ENCODE measurements around the gene SLC25A23. TPM values are rescaled to one million over a fixed set of nuclear protein-coding genes. Genes with fewer than 3 reads are reported as not detected.

SLC25A23 gene
- total and polyA plus RNA-seq, 4 donors = 9.3 to 34.6 (median 22.7) TPM

- Histone ChIP-seq H3K9ac (ENCODE audit: low read depth in 1 of 2, low read length in 2 of 2) (no peak overlapping the region), H3K27ac (ENCODE audit: low read depth in 1 of 2, low read length in 2 of 2) (no peak overlapping the region), H3K4me1 (ENCODE audit: control insufficient read depth in 4 of 4, insufficient read depth in 4 of 4, low read length in 3 of 4) (peaks cover 0 to 11% (median 6%) of the 10 kb centered on the region in 4 donors), H3K27me3 (ENCODE audit: control insufficient read depth in 4 of 4, insufficient read depth in 4 of 4, low read length in 3 of 4) (no peaks in the 10 kb centered on the region), H3K4me3 (ENCODE audit: low read depth in 1 of 3, low read length in 3 of 3) (no peak overlapping the region), H3K9me3 (ENCODE audit: control insufficient read depth in 4 of 4, low read length in 3 of 4) (no peaks in the 10 kb centered on the region), H3K36me3 (ENCODE audit: control insufficient read depth in 4 of 4, insufficient read depth in 3 of 4, low read depth in 1 of 4, low read length in 3 of 4) (peaks cover 3 to 9% (median 5%) of the 10 kb centered on the region in 4 donors)
- no peak for DNase-seq (ENCODE audit: low spot score)
- TF ChIP-seq ZBTB33 (IDR thresholded peaks at IDR 0.05) = no peak
- TF ChIP-seq NR2F2 (IDR thresholded peaks at IDR 0.05) = no peak
- TF ChIP-seq EGR1 (IDR thresholded peaks at IDR 0.05; ENCODE audit: low read depth in 2 of 2) = no peak
- TF ChIP-seq YY1 (IDR thresholded peaks at IDR 0.05) = no peak
- WGBS = 96% methylated on average over 8 of the region's 8 CpGs
Observed at GRCh38 chr19:6465663-6466062, 6.1 kb upstream of the SLC25A23 start.

- peak overlapping the region; percentile 12 to 83 (median 68) for H3K4me3 ChIP-seq (ENCODE audit: low read depth in 1 of 3, low read length in 3 of 3)
- H3K27me3 ChIP-seq (ENCODE audit: control insufficient read depth in 4 of 4, insufficient read depth in 4 of 4, low read length in 3 of 4) = no peaks in the 10 kb centered on the region
- peak overlapping the region in 1 of 2 donors; percentile 88 for H3K27ac ChIP-seq (ENCODE audit: low read depth in 1 of 2, low read length in 2 of 2)
- 45% methylated on average over 9 of the region's 9 CpGs for WGBS
- no peaks in the 10 kb centered on the region for H3K9me3 ChIP-seq (ENCODE audit: control insufficient read depth in 4 of 4, low read length in 3 of 4)
- peaks cover 0 to 15% (median 10%) of the 10 kb centered on the region in 4 donors for H3K4me1 ChIP-seq (ENCODE audit: control insufficient read depth in 4 of 4, insufficient read depth in 4 of 4, low read length in 3 of 4)
- no peak for DNase-seq (ENCODE audit: low spot score)
- H3K9ac ChIP-seq (ENCODE audit: low read depth in 1 of 2, low read length in 2 of 2) = peak overlapping the region in 1 of 2 donors; percentile 17
- TF ChIP-seq CTCF (IDR thresholded peaks at IDR 0.05; ENCODE audit: low read depth, low read length, missing input control) (no peak), FOXA2 (IDR thresholded peaks at IDR 0.05) (no peak), ZBTB33 (IDR thresholded peaks at IDR 0.05) (no peak), YY1 (IDR thresholded peaks at IDR 0.05) (no peak), NR2F2 (IDR thresholded peaks at IDR 0.05) (no peak), JUND (IDR thresholded peaks at IDR 0.05) (no peak), RAD21 (IDR thresholded peaks at IDR 0.05) (no peak), SP1 (IDR thresholded peaks at IDR 0.05) (no peak), REST (IDR thresholded peaks at IDR 0.05) (no peak), HNF4A (conservative IDR thresholded peaks at IDR 0.05) (no peak), TAF1 (conservative IDR thresholded peaks at IDR 0.05) (no peak), HNF4G (IDR thresholded peaks at IDR 0.05) (no peak)
- peaks cover 3 to 9% (median 5%) of the 10 kb centered on the region in 4 donors for H3K36me3 ChIP-seq (ENCODE audit: control insufficient read depth in 4 of 4, insufficient read depth in 3 of 4, low read depth in 1 of 4, low read length in 3 of 4)
Observed at GRCh38 chr19:6465006-6465405, 5.4 kb upstream of the SLC25A23 start.
